ENCODE results near the gene AKAP8.

GRCh38 chr19:15316498-15316897 is 63.1 kb downstream of the AKAP8 start:
- TF ChIP-seq CTCF (IDR thresholded peaks at IDR 0.05; ENCODE audit: poor library complexity, severe bottlenecking) (no peak), EP300 (conservative IDR thresholded peaks at IDR 0.05; ENCODE audit: poor library complexity, severe bottlenecking) (no peak), POLR2AphosphoS5 (IDR thresholded peaks at IDR 0.05) (no peak), TAF1 (IDR thresholded peaks at IDR 0.05; ENCODE audit: low read depth) (no peak)
- TF ChIP-seq, protein P1, sequence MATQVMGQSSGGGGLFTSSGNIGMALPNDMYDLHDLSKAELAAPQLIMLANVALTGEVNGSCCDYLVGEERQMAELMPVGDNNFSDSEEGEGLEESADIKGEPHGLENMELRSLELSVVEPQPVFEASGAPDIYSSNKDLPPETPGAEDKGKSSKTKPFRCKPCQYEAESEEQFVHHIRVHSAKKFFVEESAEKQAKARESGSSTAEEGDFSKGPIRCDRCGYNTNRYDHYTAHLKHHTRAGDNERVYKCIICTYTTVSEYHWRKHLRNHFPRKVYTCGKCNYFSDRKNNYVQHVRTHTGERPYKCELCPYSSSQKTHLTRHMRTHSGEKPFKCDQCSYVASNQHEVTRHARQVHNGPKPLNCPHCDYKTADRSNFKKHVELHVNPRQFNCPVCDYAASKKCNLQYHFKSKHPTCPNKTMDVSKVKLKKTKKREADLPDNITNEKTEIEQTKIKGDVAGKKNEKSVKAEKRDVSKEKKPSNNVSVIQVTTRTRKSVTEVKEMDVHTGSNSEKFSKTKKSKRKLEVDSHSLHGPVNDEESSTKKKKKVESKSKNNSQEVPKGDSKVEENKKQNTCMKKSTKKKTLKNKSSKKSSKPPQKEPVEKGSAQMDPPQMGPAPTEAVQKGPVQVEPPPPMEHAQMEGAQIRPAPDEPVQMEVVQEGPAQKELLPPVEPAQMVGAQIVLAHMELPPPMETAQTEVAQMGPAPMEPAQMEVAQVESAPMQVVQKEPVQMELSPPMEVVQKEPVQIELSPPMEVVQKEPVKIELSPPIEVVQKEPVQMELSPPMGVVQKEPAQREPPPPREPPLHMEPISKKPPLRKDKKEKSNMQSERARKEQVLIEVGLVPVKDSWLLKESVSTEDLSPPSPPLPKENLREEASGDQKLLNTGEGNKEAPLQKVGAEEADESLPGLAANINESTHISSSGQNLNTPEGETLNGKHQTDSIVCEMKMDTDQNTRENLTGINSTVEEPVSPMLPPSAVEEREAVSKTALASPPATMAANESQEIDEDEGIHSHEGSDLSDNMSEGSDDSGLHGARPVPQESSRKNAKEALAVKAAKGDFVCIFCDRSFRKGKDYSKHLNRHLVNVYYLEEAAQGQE (IDR thresholded peaks at IDR 0.05; ENCODE audit: borderline replicate concordance): no peak

Data from neural cell (in vitro differentiated cells).